Upper lobe of left lung (tissue), 4 donors: ENCODE results near the gene TRAPPC13.

Experiments
- POLR2A ChIP-seq, 4 donors: fragments of 450-650 bp; IDR thresholded peaks; one replicate each; pipeline ENCODE4 v1.5.1; 2016 to 2017; ENCODE audit warnings: antibody characterized with exemption in 4 of 4, mild to moderate bottlenecking in 2 of 4
- TF ChIP-seq, protein P1 (sequence below), 6 experiments: fragments of 450-650 bp in 4 of 6; fragments of 200-600 bp in 2 of 6; sonication (generic) in 2 of 6; IDR thresholded peaks; one replicate each; pipeline ENCODE4 v1.5.1; 2016 to 2019; ENCODE audit warnings: antibody characterized with exemption in 6 of 6

- TF ChIP-seq, protein P1, sequence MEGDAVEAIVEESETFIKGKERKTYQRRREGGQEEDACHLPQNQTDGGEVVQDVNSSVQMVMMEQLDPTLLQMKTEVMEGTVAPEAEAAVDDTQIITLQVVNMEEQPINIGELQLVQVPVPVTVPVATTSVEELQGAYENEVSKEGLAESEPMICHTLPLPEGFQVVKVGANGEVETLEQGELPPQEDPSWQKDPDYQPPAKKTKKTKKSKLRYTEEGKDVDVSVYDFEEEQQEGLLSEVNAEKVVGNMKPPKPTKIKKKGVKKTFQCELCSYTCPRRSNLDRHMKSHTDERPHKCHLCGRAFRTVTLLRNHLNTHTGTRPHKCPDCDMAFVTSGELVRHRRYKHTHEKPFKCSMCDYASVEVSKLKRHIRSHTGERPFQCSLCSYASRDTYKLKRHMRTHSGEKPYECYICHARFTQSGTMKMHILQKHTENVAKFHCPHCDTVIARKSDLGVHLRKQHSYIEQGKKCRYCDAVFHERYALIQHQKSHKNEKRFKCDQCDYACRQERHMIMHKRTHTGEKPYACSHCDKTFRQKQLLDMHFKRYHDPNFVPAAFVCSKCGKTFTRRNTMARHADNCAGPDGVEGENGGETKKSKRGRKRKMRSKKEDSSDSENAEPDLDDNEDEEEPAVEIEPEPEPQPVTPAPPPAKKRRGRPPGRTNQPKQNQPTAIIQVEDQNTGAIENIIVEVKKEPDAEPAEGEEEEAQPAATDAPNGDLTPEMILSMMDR (IDR thresholded peaks at IDR 0.05): no peak
- no peak for TF ChIP-seq POLR2A (IDR thresholded peaks at IDR 0.05)
These were observed 82.8 kb downstream of the TRAPPC13 start for GRCh38 chr5:65707663-65708062.
